C4-2B (cell line): Measurements from ENCODE around the gene RFTN2.
"Not testable (repeated sequence)": the region's sequence is repeated elsewhere in the genome, so short reads cannot be mapped to it uniquely, and the experiment has no call there.

ENCODE experiments used
- H3K27ac ChIP-seq: fragments of 450-650 bp; 2 replicates; pipeline ENCODE4 v1.5.1; 2017
- ZFX ChIP-seq: fragments of 450-650 bp; IDR thresholded peaks from 2 replicates; pipeline ENCODE4 v1.6.1; 2017
- TF ChIP-seq, protein P1 (sequence below): fragments of 450-650 bp; conservative IDR thresholded peaks from 2 replicates; pipeline ENCODE4 v1.5.1; 2017; ENCODE audit warnings: mild to moderate bottlenecking

The RFTN2 gene

DNA sequence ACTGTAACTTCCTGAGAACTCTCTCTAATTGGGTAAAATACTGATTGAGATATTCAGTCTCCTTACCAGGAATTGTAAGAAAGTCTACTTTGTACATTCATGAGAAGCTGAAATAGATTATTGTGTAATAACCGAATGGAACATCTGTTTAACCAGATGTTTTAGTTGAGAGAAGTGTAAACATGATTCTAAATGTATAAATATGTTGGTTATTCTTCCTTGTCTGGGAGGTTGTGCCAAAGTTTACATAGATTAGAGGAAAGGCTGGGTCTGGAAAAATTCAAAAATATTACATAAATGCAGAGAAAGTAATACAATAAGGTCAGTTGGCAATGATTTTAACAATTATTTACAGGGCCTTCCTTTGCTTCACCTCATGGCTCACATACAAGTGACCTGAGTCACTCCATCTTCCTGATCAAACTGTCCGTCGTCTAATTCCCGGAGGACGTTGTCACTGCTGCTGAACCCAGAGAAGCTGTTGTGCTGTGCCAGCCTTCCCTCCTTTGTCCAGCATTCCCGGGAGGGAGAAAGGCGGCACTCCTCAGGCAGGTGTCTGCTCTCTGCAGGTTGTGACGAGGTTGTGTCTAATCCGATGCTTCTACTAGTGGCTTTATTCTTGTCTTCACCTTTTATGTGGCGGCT, 103.6 kb downstream of the RFTN2 start:
- no peak overlapping the region for H3K27ac ChIP-seq
- TF ChIP-seq, protein P1, sequence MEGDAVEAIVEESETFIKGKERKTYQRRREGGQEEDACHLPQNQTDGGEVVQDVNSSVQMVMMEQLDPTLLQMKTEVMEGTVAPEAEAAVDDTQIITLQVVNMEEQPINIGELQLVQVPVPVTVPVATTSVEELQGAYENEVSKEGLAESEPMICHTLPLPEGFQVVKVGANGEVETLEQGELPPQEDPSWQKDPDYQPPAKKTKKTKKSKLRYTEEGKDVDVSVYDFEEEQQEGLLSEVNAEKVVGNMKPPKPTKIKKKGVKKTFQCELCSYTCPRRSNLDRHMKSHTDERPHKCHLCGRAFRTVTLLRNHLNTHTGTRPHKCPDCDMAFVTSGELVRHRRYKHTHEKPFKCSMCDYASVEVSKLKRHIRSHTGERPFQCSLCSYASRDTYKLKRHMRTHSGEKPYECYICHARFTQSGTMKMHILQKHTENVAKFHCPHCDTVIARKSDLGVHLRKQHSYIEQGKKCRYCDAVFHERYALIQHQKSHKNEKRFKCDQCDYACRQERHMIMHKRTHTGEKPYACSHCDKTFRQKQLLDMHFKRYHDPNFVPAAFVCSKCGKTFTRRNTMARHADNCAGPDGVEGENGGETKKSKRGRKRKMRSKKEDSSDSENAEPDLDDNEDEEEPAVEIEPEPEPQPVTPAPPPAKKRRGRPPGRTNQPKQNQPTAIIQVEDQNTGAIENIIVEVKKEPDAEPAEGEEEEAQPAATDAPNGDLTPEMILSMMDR: no peak
- TF ChIP-seq ZFX: no peak

DNA sequence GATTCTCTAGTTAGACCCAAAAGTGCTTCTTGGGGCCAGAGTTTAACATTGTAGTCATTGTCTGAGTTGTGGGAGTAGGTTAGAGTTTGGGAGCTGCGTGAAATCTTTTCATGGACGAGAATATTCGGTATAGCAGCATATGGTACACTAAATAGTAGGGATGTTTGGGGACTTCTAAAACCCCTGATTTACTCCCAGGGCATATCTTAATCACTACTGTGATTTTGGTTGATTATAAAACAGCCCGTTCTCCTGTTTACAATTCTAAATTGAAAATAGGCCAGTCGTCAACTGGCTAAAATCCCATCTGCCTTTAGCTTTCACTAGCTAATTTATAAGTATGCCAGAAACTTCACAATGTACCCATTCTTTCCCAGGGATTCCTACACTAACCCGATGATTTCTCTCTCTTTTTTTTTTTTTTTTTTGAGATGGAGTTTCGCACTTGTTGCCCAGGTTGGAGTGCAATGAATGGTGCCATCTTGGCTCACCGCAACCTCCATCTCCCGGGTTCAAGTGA, 115.2 kb downstream of the RFTN2 start:
- no peak overlapping the region for H3K27ac ChIP-seq
- TF ChIP-seq, protein P1: no peak
- no peak for TF ChIP-seq ZFX

DNA sequence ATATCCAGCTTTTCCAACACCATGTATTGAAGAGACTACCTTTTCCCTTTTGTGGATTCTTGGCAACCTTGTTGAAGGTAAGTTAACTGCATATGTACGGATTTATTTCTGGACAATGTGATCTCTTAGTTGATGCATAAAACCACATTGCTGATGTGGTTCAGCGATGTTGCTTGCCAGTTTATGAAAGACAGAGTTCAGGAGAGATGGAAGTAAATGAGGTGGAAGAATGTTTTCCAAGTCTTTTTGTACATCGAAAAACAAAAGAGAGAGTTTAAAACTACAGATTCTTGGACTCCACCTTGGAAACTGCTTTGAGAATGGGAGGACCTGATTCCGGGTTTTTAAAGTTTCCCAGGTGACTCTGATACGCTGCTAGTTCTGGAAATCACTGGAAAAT, 115.7 kb downstream of the RFTN2 start:
- H3K27ac ChIP-seq: no peak overlapping the region
- TF ChIP-seq, protein P1: no peak
- no peak for TF ChIP-seq ZFX

GRCh38 chr2:197558393-197558792, 117.0 kb downstream of the RFTN2 start:
- no peak overlapping the region for H3K27ac ChIP-seq
- TF ChIP-seq ZFX: no peak
- TF ChIP-seq, protein P1: no peak

GRCh38 chr2:197556456-197556855, 118.9 kb downstream of the RFTN2 start:
- no peak overlapping the region for H3K27ac ChIP-seq
- no peak for TF ChIP-seq ZFX
- TF ChIP-seq, protein P1: no peak

GRCh38 chr2:197555467-197555866, 119.9 kb downstream of the RFTN2 start:
- TF ChIP-seq, protein P1: no peak
- TF ChIP-seq ZFX: no peak
- H3K27ac ChIP-seq: no peak overlapping the region

- not testable (repeated sequence) for H3K27ac ChIP-seq
These were observed 124.1 kb downstream of the RFTN2 start for GRCh38 chr2:197551260-197551659.

GRCh38 chr2:197548582-197548981, 126.8 kb downstream of the RFTN2 start:
- no peak overlapping the region for H3K27ac ChIP-seq
- TF ChIP-seq ZFX: no peak
- TF ChIP-seq, protein P1: no peak
